Left ventricle myocardium inferior (tissue), 1 donor: ENCODE data around the gene ZFAND2B. TPM values are rescaled to one million over a fixed set of nuclear protein-coding genes. Genes with fewer than 3 reads are reported as not detected.

Source experiments
- DNase-seq: peaks from one replicate; pipeline ENCODE4 v3.0.0-alpha.2; 2020
- H3K27ac ChIP-seq: fragments of 200-600 bp; replicated peaks from 2 replicates; pipeline ENCODE4 v1.8.0; 2021
- H3K27me3 ChIP-seq: fragments of 200-600 bp; 2 replicates; pipeline ENCODE4 v1.8.0; 2021; ENCODE audit warnings: low read depth
- H3K36me3 ChIP-seq: fragments of 200-600 bp; 2 replicates; pipeline ENCODE4 v1.8.0; 2021
- H3K4me1 ChIP-seq: fragments of 200-600 bp; 2 replicates; pipeline ENCODE4 v1.8.0; 2021
- H3K4me3 ChIP-seq: fragments of 200-600 bp; 2 replicates; pipeline ENCODE4 v1.8.0; 2021; ENCODE audit warnings: mild to moderate bottlenecking, moderate library complexity
- H3K9me3 ChIP-seq: fragments of 200-600 bp; replicated peaks from 2 replicates; pipeline ENCODE4 v1.8.0; 2021
- CTCF ChIP-seq: fragments of 200-600 bp; IDR thresholded peaks from 2 replicates; pipeline ENCODE4 v1.8.0; 2021; ENCODE audit warnings: antibody characterized with exemption, mild to moderate bottlenecking, borderline replicate concordance
- intact Hi-C: fragments of 100-400 bp; cut with micrococcal nuclease; formaldehyde crosslinking; loops from one replicate; pipeline ENCODE4 v1.11.0; 2022
- total RNA-seq: library from RNA; stranded (reverse); fragmentation: NEBNext Ultra II Directional; extraction: Animal tissue kit (Norgen Biotek cat#: 25700); gene quantifications from one replicate; pipeline ENCODE4 v1.2.1, GENCODE V29; 2021
- donor health status: DM: no; HTN: yes; CAD: no; lungs with severe emphysema.

Gene ZFAND2B
- total RNA-seq, 1 donor from 2014 or later: 19.7 TPM

GRCh38 chr2:219173176-219173575, 33.4 kb upstream of the ZFAND2B start:
- no peak overlapping the region for H3K27ac ChIP-seq

DNA sequence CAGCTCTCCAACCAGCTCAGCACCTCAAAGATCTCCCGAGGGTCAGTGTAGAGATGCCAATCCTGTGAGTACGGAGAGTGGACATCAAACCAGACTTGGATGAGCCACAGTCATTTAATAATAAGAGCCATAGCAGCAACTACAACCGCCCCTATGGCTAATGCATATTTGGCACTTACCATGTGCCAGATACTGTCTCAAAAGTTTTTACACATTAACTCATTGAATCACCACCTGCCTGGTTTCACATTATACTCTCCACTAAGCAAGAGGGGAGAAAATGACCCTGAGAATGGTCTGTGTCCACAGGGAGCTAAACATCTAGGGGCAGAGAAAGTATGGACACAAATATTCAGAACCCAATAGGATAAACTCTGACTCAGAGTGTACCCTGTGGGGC, 32.4 kb upstream of the ZFAND2B start:
- no peak for TF ChIP-seq CTCF
- Histone ChIP-seq H3K36me3 (peaks cover 34% of the 10 kb centered on the region), H3K4me3 (no peak overlapping the region), H3K4me1 (peaks cover 63% of the 10 kb centered on the region), H3K27ac (no peak overlapping the region), H3K27me3 (no peaks in the 10 kb centered on the region), H3K9me3 (no peaks in the 10 kb centered on the region)
- intact Hi-C loops: loop anchor here (5.0 kb wide), 1 partner anchor 123 kb away; no protein-coding TSS in a partner anchor
- DNase-seq: no peak

More at GRCh38 chr2:219173176-219173575, 33.4 kb upstream of the ZFAND2B start:
- no peak for DNase-seq
- Histone ChIP-seq H3K4me3 (no peak overlapping the region), H3K4me1 (peaks cover 53% of the 10 kb centered on the region), H3K9me3 (no peaks in the 10 kb centered on the region), H3K27me3 (no peaks in the 10 kb centered on the region), H3K36me3 (peaks cover 34% of the 10 kb centered on the region)
- intact Hi-C loops: loop anchor here (5.0 kb wide), 1 partner anchor 124 kb away; no protein-coding TSS in a partner anchor
- no peak for TF ChIP-seq CTCF

DNA sequence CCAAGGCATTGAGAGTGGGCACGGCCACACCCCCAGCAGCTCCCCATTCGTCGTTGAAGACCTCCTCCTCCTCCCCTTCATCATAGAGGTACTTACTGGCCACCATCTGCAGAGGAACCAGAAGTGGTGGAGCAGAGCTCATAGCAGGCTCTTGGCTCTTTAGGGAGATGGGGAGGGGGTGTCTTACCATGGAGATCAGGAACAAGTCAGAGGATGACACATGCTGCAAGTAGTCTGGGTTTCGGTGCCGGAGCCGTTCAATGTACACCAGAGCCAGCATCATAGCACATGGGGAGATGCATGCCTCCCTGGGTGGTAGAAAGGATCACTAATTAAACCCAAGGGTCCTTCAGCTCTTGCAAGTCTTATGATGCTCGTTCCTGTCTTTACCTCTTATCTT, 31.8 kb upstream of the ZFAND2B start:
- Histone ChIP-seq H3K27me3 (no peaks in the 10 kb centered on the region), H3K36me3 (peaks cover 37% of the 10 kb centered on the region), H3K4me1 (peaks cover 70% of the 10 kb centered on the region), H3K9me3 (no peaks in the 10 kb centered on the region), H3K27ac (no peak overlapping the region), H3K4me3 (no peak overlapping the region)
- intact Hi-C loops: loop anchor here (5.0 kb wide), 1 partner anchor 122 kb away; no protein-coding TSS in a partner anchor
- TF ChIP-seq CTCF: no peak
- DNase-seq: no peak

GRCh38 chr2:219175486-219175885, 31.1 kb upstream of the ZFAND2B start:
- peak overlapping the region; percentile 99 for H3K27ac ChIP-seq
- peaks cover 70% of the 10 kb centered on the region for H3K4me1 ChIP-seq
- intact Hi-C loops: no loop called here
- no peaks in the 10 kb centered on the region for H3K27me3 ChIP-seq
- peak overlapping the region; percentile 88 for H3K4me3 ChIP-seq
- no peaks in the 10 kb centered on the region for H3K9me3 ChIP-seq
- no peak for TF ChIP-seq CTCF
- no peak for DNase-seq
- peaks cover 44% of the 10 kb centered on the region for H3K36me3 ChIP-seq

GRCh38 chr2:219175928-219176817, 30.4 kb upstream of the ZFAND2B start:
- intact Hi-C loops: no loop called here
- peaks cover 64% of the 10 kb centered on the region for H3K4me1 ChIP-seq
- H3K4me3 ChIP-seq: peak overlapping the region; percentile 88
- peaks cover 51% of the 10 kb centered on the region for H3K36me3 ChIP-seq
- peak; percentile 43 for TF ChIP-seq CTCF
- H3K27me3 ChIP-seq: no peaks in the 10 kb centered on the region
- no peaks in the 10 kb centered on the region for H3K9me3 ChIP-seq
- peak; percentile 51 for DNase-seq
- H3K27ac ChIP-seq: peak overlapping the region; percentile 99
